Stimulated activated CD4-positive, alpha-beta T cell treated with anti-CD3 and anti-CD28 coated beads, TNF-alpha, amount 100 ng/mL, for 4 hours (primary cell): ENCODE results near the gene GAD1.

Experiments
- DNase-seq, 3 experiments: peaks; one replicate each; pipeline ENCODE4 v3.0.0-alpha.2; 2020; ENCODE audit warnings: low read depth in 3 of 3

The GAD1 gene

GRCh38 chr2:170845343-170845742 lies 28.7 kb downstream of the GAD1 start:
- DNase-seq, result no peak

DNA sequence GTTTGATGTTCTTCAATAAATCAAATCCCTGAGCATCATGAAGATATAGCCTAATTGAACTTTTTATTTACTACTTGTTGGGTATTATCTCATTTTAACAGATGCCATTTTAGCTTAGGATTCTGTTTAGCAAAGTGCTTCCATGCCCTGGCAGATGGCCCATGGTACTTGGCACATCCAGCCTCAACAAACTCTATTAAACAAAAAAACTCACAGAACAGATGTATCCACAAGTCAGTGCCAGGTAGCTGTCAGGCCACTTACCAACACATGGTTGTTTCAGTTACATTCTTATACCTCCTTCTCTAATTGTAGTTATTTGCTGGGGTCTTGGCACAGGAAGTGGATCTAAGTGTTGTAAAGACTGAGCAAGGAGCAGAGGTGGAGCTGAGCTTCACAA lies 29.6 kb downstream of the GAD1 start:
- DNase-seq, result no peak

DNA sequence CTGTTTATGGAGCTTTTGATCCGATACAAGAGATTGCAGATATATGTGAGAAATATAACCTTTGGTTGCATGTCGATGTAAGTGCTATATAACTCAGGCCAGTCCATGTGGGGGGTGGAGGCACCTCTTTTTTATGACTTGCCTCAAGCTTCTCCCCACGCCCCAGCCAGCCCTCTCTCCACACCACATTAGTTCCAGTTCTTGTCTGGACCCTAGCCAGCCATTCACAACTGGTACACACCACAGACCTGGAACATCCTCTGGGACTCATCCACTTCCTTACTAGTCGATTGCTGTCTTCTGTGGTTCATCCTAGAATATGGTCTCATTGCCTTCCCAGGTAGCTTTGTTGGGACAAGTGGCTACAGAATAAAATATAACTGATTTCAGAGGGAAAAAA lies 31.0 kb downstream of the GAD1 start:
- no peak for DNase-seq

DNA sequence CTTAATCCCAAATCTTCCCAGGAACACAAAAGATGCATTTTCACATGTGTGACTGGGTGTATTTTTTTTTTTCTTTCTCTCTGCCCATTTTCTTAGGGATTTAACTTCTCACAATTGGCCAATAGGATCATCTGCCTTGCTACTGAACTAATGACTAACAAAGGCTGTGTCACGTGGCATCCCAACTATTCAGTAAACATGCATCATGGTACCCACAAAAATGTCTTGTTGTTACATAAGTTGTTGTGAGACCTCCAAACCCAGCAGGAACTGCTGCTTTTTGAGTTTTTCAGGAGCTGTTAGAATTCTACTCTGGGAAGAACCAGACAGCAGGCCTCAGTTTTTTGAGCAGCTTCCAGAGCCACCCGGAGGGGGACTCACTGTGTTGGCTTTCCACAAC lies 31.9 kb downstream of the GAD1 start:
- DNase-seq, result no peak

DNA sequence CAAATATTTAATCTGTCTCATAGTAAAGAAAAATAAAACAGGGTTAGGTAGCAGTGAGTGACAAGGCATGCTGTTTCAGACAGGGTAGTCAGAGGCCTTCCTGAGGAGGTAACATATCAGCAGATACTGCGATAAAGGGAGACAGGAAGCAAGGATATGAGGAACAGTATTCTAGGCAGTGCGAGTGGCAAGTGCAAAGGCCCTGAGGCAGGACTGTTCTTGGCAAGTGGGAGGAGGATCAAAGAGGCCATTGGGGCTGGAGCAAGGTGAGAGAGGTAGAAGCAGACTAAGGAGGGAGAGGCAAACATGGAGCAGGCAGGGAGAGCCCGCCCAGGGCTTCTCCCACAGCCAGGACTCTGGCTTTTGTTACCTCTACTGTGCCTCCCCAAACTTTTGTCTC lies 33.6 kb downstream of the GAD1 start:
- no peak for DNase-seq

DNA sequence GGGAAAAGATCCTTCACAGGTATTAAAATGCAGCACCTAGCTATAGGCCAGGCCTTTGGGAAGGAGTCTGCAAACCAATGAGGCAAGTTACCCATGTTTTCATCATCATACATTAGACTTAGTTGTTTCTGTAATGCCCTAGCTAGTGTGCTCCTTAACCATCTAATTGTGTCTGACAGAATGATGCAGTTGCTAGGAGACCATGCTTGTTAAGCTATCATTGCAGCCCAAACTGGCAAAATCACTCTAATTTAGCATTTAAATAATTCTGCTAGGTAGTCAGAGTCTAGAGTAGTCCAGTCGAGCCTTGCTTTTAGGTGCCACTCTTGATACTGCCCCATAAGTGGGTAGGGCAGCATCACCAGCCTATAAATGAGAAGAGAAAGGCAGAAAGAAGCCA lies 34.9 kb downstream of the GAD1 start:
- DNase-seq, result no peak

DNA sequence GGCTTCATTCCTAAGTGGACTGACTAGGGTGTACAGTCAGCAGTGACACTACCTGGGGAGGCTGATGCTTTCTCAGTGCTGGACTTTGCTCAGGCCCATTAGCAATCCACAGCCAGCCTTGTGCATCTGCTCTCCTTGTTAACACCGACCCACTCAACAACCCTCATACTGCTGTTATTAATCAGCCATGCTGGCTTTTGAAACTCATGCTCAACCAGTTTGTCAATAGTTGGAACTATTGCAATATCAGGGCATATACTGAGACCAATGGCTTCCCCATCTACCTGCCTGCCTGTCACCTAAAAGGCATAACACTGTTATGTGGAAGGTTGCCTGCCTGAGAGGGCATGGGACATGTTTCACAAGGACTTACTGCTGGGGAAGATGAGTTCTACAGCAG lies 39.4 kb downstream of the GAD1 start:
- DNase-seq, result no peak

GRCh38 chr2:170862286-170862902 lies 45.7 kb downstream of the GAD1 start:
- DNase-seq, result no peak

- no peak for DNase-seq
These were observed 46.4 kb downstream of the GAD1 start for GRCh38 chr2:170863087-170863486.

- DNase-seq, result no peak
These were observed 52.3 kb downstream of the GAD1 start for GRCh38 chr2:170869036-170869435.

DNA sequence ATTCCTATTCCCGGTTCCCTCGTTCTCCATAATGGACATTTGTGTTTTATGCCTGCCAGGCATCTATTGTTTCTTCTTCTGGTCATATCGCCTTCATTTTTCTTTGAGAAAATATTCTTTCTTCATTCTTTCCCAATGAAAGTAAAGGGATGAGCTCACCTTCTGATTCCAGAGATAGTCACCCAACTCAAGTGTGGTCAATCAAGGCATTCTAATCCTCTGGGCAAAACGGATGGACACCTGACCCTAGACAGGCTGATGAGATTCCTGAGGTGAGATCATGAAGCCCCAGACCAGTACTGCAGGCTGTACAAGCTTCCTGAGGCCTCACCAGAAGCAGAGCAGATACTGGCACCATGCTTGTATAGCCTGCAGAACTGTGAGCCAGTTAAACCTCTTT lies 52.8 kb downstream of the GAD1 start:
- DNase-seq, result no peak

- peak; percentile 41 to 55 (median 47) for DNase-seq
These were observed 56.5 kb downstream of the GAD1 start for GRCh38 chr2:170873035-170873692.

GRCh38 chr2:170878066-170878465 lies 61.4 kb downstream of the GAD1 start:
- no peak for DNase-seq

- no peak for DNase-seq
These were observed 61.8 kb downstream of the GAD1 start for GRCh38 chr2:170878505-170878904.

DNA sequence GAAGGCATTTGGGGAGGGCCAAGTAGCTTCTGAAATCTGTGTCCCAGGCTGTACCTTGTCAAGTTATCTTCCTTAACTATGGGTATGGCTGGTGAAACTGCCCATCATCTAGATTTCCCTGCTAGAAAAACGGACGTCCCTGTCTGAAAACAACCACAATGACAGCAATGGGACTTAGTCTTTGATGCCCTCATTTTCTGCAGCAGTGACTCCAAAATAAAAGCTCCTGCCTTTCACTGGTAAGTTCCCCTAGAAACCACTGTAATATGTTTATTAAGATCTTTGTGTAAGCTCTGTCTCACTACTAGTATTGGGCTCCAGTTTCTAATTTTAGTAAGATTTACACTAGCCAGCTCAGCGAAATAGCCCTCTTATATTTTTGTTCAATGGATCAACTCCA lies 65.2 kb downstream of the GAD1 start:
- no peak for DNase-seq

DNA sequence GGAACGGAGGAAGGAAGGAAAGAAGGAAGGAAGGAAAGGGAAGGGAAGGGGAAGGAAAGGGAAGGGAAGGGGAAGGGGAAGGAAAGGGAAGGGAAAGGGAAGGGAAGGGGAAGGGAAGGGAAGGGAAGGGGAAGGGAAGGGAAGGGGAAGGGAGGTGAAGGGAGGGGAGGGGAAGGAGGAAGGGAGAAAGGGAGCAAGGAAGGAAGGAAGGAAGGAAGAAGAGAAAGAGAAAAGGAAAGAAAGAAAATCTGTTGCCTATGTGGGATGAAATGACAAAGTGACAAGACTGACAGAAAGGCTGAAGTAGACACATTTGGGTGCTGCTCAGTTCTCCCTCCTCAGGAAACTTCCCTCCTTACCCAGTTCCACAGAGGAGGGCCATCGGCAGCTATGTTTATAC lies 66.1 kb downstream of the GAD1 start:
- DNase-seq, result no peak

DNA sequence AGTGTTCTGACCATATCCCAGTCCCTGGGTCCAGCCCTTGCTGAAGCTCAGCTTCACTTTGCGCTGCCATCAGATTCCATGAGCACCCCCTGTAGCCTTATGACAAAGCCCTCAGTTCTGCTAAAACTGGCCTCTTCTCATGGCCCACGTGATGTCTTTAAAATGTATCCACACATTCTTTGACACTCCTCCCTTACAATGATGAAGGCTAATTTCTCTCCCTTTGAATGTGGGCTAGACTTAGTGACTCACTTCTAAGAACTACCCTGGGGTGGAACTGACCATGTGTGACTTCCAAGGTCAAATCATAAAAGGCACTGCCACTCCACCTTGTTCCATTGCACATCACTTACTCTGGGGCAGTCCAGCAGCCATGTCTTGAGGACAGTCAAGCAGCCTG lies 67.0 kb downstream of the GAD1 start:
- no peak for DNase-seq

GRCh38 chr2:170885130-170885791 lies 68.6 kb downstream of the GAD1 start:
- DNase-seq, result no peak

DNA sequence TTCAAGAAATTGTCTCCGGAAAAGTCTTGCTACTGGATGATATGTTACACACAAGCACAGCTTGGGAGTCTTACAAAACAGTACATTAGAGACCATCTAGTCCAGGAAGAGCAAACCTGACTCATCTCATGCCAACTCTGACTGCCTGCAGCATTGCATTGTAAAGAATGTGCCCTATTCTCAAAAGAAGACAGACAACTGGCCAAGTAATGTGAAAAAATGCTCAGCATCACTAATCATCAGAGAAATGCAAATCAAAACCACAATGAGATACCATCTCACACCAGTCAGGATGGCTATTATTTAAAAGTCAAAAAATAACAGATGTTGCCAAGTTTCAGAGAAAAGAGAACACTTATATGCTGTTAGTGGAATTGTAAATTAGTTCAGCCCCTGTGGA lies 69.7 kb downstream of the GAD1 start:
- DNase-seq, result no peak

DNA sequence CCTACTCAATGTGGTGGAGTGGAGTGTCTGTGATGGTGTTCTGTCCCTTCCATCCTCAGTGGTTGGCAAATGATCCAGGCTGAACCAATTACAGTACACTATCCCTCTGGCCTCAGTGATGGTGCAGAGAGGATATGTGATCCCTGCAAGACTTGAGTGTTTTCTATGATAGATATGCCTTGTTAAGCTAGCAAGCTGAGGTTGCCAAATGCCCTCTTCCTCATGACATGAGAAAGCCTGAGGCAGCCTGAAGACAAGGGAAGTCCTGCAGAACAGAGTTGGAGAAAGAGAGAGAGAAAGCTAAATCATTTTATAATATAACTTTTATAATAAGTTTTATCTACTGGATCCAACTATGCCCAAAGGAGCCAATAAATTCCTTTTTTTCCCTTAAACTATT lies 70.8 kb downstream of the GAD1 start:
- no peak for DNase-seq

GRCh38 chr2:170887896-170888295 lies 71.2 kb downstream of the GAD1 start:
- DNase-seq, result no peak

DNA sequence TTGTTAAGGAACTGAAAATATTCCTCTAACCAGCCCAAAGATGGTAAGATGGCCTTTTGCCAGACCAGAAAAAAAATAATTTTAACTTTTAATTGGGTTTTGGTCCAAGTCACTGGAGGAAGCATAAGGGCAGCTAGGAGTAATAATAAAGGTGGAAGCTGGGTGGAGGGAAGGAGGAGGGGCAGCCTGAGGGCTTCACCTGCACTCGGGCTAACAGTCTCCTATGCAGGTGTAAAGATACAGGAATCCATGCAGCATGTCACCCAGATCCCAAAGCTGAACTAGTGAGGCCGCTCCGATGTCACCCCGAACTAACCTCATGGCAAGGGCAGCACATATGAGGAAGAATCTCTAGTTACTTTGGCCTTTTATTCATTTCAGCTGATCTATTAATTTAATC lies 75.2 kb downstream of the GAD1 start:
- DNase-seq, result no peak

- no peak for DNase-seq
These were observed 75.8 kb downstream of the GAD1 start for GRCh38 chr2:170892391-170892951.
